ENCODE measurements around the gene SSTR4. TPM values are rescaled to one million over a fixed set of nuclear protein-coding genes. Genes with fewer than 3 reads are reported as not detected.
"Not testable (repeated sequence)": the region's sequence is repeated elsewhere in the genome, so short reads cannot be mapped to it uniquely, and the experiment has no call there.

SSTR4 gene
- 0.07 TPM in 1 of 2 replicates, not detected in the other for polyA plus RNA-seq (2011; rRNA removed)
- 0.06 and 0.07 TPM in 2 replicates for polyA plus RNA-seq (2012; cell fraction: cytosol; rRNA removed)
- polyA plus RNA-seq (2012; cell fraction: nucleus; rRNA removed) = 0.24 TPM in 1 of 2 replicates, not detected in the other
- 0.08 TPM in 2 of 3 replicates, not detected in the other for polyA plus RNA-seq (2017; fragmentation: RNase III; extraction: RNeasy Plus Mini Kit Qiagen cat#74134 plus additional on column Dnase treatment)
- not detected in 2 replicates for polyA minus RNA-seq (2011; rRNA and poly(A)+ RNA removed)

- peaks cover 9% of the 10 kb centered on the region; the same call in 2 of the 3 replicates for H3K4me1 ChIP-seq
- ChIA-PET POLR2A (no interaction called here), CTCF (interaction anchor here (0.9 to 1.9 kb wide), 7 partner anchors 8 to 343 kb away, joined by 3 to 10 read pairs (median 3); no protein-coding TSS in a partner anchor)
- peak within 1 kb of the TSS; percentile 33 for H3K4me3 ChIP-seq
- peak within 1 kb of the TSS; percentile 71 for H3K4me2 ChIP-seq
- no peak for DNase-seq (ENCODE audit: low read depth in 1 of 2, low spot score in 1 of 2)
- FAIRE-seq = no peak
- 46% methylated on average over 39 of the region's 83 CpGs for WGBS (ENCODE audit: missing lambda C conversion rate)
- peak; percentile 7 to 41; a peak in 1 of 6 replicates for ATAC-seq
- TF ChIP-seq MAFK (IDR thresholded peaks at IDR 0.05; ENCODE audit: partially characterized antibody) (no peak), KDM1A (IDR thresholded peaks at IDR 0.05; ENCODE audit: low read depth) (no peak), FOSL2 (IDR thresholded peaks at IDR 0.05) (no peak), FOSL2 (CRISPR knock-in tag; IDR thresholded peaks at IDR 0.05) (no peak), HDAC2 (IDR thresholded peaks at IDR 0.05) (no peak), HEYL (CRISPR knock-in tag; IDR thresholded peaks at IDR 0.05) (no peak), TP53 (CRISPR knock-in tag; IDR thresholded peaks at IDR 0.05) (no peak), NPAS2 (CRISPR knock-in tag; IDR thresholded peaks at IDR 0.05; ENCODE audit: borderline replicate concordance) (no peak), NR3C1 (IDR thresholded peaks at IDR 0.05) (no peak), SMC3 (IDR thresholded peaks at IDR 0.05) (no peak), FOXS1 (CRISPR knock-in tag; IDR thresholded peaks at IDR 0.05) (no peak), HOXB5 (CRISPR knock-in tag; IDR thresholded peaks at IDR 0.05) (no peak), USF2 (IDR thresholded peaks at IDR 0.05) (no peak), NFE2L2 (conservative IDR thresholded peaks at IDR 0.05; ENCODE audit: low read length) (no peak), MAX (IDR thresholded peaks at IDR 0.05) (no peak), RCOR1 (IDR thresholded peaks at IDR 0.05; ENCODE audit: low read depth, low read length) (no peak), CHD4 (IDR thresholded peaks at IDR 0.05; ENCODE audit: borderline replicate concordance) (no peak), ZSCAN20 (CRISPR knock-in tag; IDR thresholded peaks at IDR 0.05) (no peak), CHD2 (IDR thresholded peaks at IDR 0.05; ENCODE audit: low read length, partially characterized antibody) (no peak), EHMT2 (IDR thresholded peaks at IDR 0.05; ENCODE audit: low read depth) (no peak)
- H3K27ac ChIP-seq = peak within 1 kb of the TSS; percentile 51 to 71; a peak in 5 of 6 replicates
- no peaks in the 10 kb centered on the region for H3K9me3 ChIP-seq
Observed at GRCh38 chr20:23034721-23035671, at the start of gene SSTR4. Gene SSTR4 (plus strand): TSS chr20:23035312. CDS start chr20:23035484, 172 bp downstream.

- WGBS (ENCODE audit: missing lambda C conversion rate) = 43% methylated on average over 1 of the region's 1 CpG
- no peaks in the 10 kb centered on the region for H3K4me1 ChIP-seq
- no peak for TF ChIP-seq NR3C1 (IDR thresholded peaks at IDR 0.05)
- no peak for TF ChIP-seq EHMT2 (IDR thresholded peaks at IDR 0.05; ENCODE audit: low read depth)
- TF ChIP-seq SMC3 (IDR thresholded peaks at IDR 0.05) = no peak
- TF ChIP-seq CEBPB (IDR thresholded peaks at IDR 0.05) = no peak
- TF ChIP-seq ZFP36 (IDR thresholded peaks at IDR 0.05; ENCODE audit: borderline replicate concordance, partially characterized antibody) = no peak
- no peak for TF ChIP-seq ESRRA (IDR thresholded peaks at IDR 0.05; ENCODE audit: borderline replicate concordance, low read length)
- TF ChIP-seq E2F6 (IDR thresholded peaks at IDR 0.05; ENCODE audit: borderline replicate concordance, low read depth) = no peak
- TF ChIP-seq ZNF302 (CRISPR knock-in tag; IDR thresholded peaks at IDR 0.05) = no peak
- no peak for TF ChIP-seq CTCF (IDR thresholded peaks at IDR 0.05)
- DNase-seq (ENCODE audit: low read depth in 1 of 2, low spot score in 1 of 2) = no peak
- 0 out of 3 replicates have a peak, but pooled peaks cover 9% of the 10 kb centered on the region for H3K9me3 ChIP-seq
- no peak overlapping the region for H3K4me3 ChIP-seq
- H3K27ac ChIP-seq = no peak overlapping the region
- no peak overlapping the region for H3K4me2 ChIP-seq
- POLR2A ChIA-PET = no interaction called here
- CTCF ChIA-PET = interaction anchor here (1.2 to 1.5 kb wide), 2 partner anchors 14 to 214 kb away, joined by 3 to 4 read pairs; no protein-coding TSS in a partner anchor
- FAIRE-seq = no peak
- no peak for ATAC-seq
Observed at GRCh38 chr20:22986601-22987000, 48.5 kb upstream of the SSTR4 start.

- POLR2A ChIA-PET, FAIRE-seq: not testable (repeated sequence)
Observed at GRCh38 chr20:22991424-22991823, 43.7 kb upstream of the SSTR4 start.

More at GRCh38 chr20:22991424-22991823, 43.7 kb upstream of the SSTR4 start:
- H3K4me2 ChIP-seq; DNase-seq (ENCODE audit: low read depth in 1 of 2, low spot score in 1 of 2); H3K9me3 ChIP-seq; H3K4me1 ChIP-seq; CTCF ChIA-PET; H3K4me3 ChIP-seq; H3K27ac ChIP-seq; ATAC-seq: not testable (repeated sequence)
- WGBS (ENCODE audit: missing lambda C conversion rate) = 55% methylated on average over 3 of the region's 3 CpGs
